ENCODE results near the gene RNF40.

DNA sequence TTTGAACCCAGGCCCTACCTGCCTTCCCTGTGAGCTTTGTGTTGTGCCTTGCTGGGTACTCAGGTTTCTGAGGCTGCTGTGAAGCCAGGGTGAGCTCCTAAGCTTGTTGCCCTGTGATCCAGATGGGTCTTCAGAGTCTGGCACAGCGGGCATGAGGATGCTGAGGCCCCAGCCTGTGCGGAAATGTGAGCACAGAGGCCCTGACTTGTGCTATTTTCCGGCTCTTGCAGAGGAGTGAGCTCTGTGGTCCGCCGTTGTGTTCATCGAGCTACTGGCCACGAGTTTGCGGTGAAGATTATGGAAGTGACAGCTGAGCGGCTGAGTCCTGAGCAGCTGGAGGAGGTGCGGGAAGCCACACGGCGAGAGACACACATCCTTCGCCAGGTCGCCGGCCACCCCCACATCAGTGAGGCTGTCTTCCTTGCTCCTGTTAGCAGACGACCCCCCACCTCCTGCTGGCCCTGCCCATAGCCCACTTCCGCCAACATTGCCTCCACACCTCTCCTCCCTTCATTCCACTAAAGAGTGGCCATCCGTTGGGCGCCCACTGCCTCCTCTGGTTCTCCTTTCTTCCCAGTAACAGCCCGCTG is 11.2 kb upstream of the RNF40 start:
- TF ChIP-seq, protein P1, sequence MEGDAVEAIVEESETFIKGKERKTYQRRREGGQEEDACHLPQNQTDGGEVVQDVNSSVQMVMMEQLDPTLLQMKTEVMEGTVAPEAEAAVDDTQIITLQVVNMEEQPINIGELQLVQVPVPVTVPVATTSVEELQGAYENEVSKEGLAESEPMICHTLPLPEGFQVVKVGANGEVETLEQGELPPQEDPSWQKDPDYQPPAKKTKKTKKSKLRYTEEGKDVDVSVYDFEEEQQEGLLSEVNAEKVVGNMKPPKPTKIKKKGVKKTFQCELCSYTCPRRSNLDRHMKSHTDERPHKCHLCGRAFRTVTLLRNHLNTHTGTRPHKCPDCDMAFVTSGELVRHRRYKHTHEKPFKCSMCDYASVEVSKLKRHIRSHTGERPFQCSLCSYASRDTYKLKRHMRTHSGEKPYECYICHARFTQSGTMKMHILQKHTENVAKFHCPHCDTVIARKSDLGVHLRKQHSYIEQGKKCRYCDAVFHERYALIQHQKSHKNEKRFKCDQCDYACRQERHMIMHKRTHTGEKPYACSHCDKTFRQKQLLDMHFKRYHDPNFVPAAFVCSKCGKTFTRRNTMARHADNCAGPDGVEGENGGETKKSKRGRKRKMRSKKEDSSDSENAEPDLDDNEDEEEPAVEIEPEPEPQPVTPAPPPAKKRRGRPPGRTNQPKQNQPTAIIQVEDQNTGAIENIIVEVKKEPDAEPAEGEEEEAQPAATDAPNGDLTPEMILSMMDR (IDR thresholded peaks at IDR 0.05) = no peak
- no peak for TF ChIP-seq POLR2A (IDR thresholded peaks at IDR 0.05)
